HEK293 (cell line): ENCODE data around the gene PLXNA2.

Source experiments
- CTCF ChIA-PET: fragments of 350-600 bp; formaldehyde crosslinking; extraction: SDS; loops from one replicate; lab custom pipeline; 2021; ENCODE audit warnings: antibody characterized with exemption; lab: Yijun Ruan, JAX
- POLR2A ChIA-PET: fragments of 300-600 bp; formaldehyde crosslinking; extraction: SDS; loops from one replicate; lab custom pipeline; 2020; ENCODE audit warnings: antibody characterized with exemption, inconsistent platforms; lab: Yijun Ruan, JAX
- H3K27ac ChIP-seq: fragments of 200-500 bp; sonication (Bioruptor generic); 2 replicates; pipeline ENCODE4 v1.5.1; 2014; ENCODE audit warnings: low read depth, low read length, control low read depth, inconsistent platforms; ENCODE audit errors: extremely low read depth
- H3K36me3 ChIP-seq, 2 experiments: fragments of 200-500 bp in 1 of 2; sonication (Bioruptor generic) in 1 of 2; 1 replicate in 1 of 2; 2 replicates in 1 of 2; pipeline ENCODE4 v1.5.1; 2014 to 2017; ENCODE audit warnings: inconsistent platforms in 2 of 2, low read length in 2 of 2; ENCODE audit not compliant: control insufficient read depth in 2 of 2, insufficient read depth in 1 of 2
- H3K4me1 ChIP-seq: fragments of 200-500 bp; sonication (Bioruptor generic); 2 replicates; pipeline ENCODE4 v1.5.1; 2014; ENCODE audit warnings: mild to moderate bottlenecking, low read length, inconsistent platforms; ENCODE audit not compliant: control insufficient read depth, insufficient read depth
- H3K4me3 ChIP-seq: 2 replicates; pipeline ENCODE4 v1.5.1; 2011; ENCODE audit warnings: low read depth, mild to moderate bottlenecking, control low read depth, low read length, moderate library complexity
- H3K9me3 ChIP-seq: fragments of 200-500 bp; sonication (Bioruptor generic); 2 replicates; pipeline ENCODE4 v1.5.1; 2014; ENCODE audit warnings: low read depth, low read length, inconsistent platforms; ENCODE audit not compliant: control insufficient read depth, insufficient read depth
- HIC1 ChIP-seq: fragments of 450-650 bp; formaldehyde crosslinking; IDR thresholded peaks from 2 replicates; pipeline ENCODE4 v1.5.1; 2016; ENCODE audit warnings: missing biosample characterization, missing genetic modification characterization
- PRDM1 ChIP-seq: fragments of 450-650 bp; formaldehyde crosslinking; IDR thresholded peaks from 2 replicates; pipeline ENCODE4; 2016; ENCODE audit warnings: missing biosample characterization, missing genetic modification characterization
- SALL2 ChIP-seq: fragments of 450-650 bp; formaldehyde crosslinking; IDR thresholded peaks from 2 replicates; pipeline ENCODE4 v1.5.0; 2017; ENCODE audit warnings: missing biosample characterization, mild to moderate bottlenecking, missing genetic modification characterization, borderline replicate concordance
- ZBTB48 ChIP-seq: fragments of 450-650 bp; formaldehyde crosslinking; IDR thresholded peaks from 2 replicates; pipeline ENCODE4 v1.5.1; 2016; ENCODE audit warnings: missing biosample characterization, missing genetic modification characterization
- ZFP41 ChIP-seq: fragments of 450-650 bp; formaldehyde crosslinking; IDR thresholded peaks from 2 replicates; pipeline ENCODE4 v1.5.1; 2016; ENCODE audit warnings: missing biosample characterization, missing genetic modification characterization, borderline replicate concordance
- ZNF19 ChIP-seq: fragments of 450-650 bp; formaldehyde crosslinking; IDR thresholded peaks from 2 replicates; pipeline ENCODE4; 2016; ENCODE audit warnings: missing biosample characterization, missing genetic modification characterization, low read depth
- ZNF280D ChIP-seq: fragments of 450-650 bp; formaldehyde crosslinking; IDR thresholded peaks from 2 replicates; pipeline ENCODE4 v1.5.1; 2016; ENCODE audit warnings: missing biosample characterization, missing genetic modification characterization
- ZNF558 ChIP-seq: fragments of 450-650 bp; formaldehyde crosslinking; IDR thresholded peaks from 2 replicates; pipeline ENCODE4 v1.5.1; 2016; ENCODE audit warnings: missing biosample characterization, missing genetic modification characterization
- ZNF561 ChIP-seq: fragments of 450-650 bp; IDR thresholded peaks from 2 replicates; pipeline ENCODE4 v1.5.1; 2018; ENCODE audit warnings: missing biosample characterization, missing genetic modification characterization, borderline replicate concordance
- ZNF670 ChIP-seq: fragments of 450-650 bp; formaldehyde crosslinking; IDR thresholded peaks from 2 replicates; pipeline ENCODE4 v1.5.1; 2016; ENCODE audit warnings: missing biosample characterization, missing genetic modification characterization, low read depth
- ZNF692 ChIP-seq: fragments of 450-650 bp; formaldehyde crosslinking; IDR thresholded peaks from 2 replicates; pipeline ENCODE4 v1.5.1; 2016; ENCODE audit warnings: missing biosample characterization, missing genetic modification characterization
- ZNF707 ChIP-seq: fragments of 450-650 bp; formaldehyde crosslinking; IDR thresholded peaks from 2 replicates; pipeline ENCODE4 v1.5.1; 2016; ENCODE audit warnings: missing biosample characterization, missing genetic modification characterization
- ZNF843 ChIP-seq: fragments of 450-650 bp; formaldehyde crosslinking; IDR thresholded peaks from 2 replicates; pipeline ENCODE4 v1.5.1; 2016; ENCODE audit warnings: missing biosample characterization, missing genetic modification characterization
- TF ChIP-seq, protein P1 (sequence below): fragments of 450-650 bp; IDR thresholded peaks from 2 replicates; pipeline ENCODE4 v1.5.1; 2018; ENCODE audit warnings: missing biosample characterization, mild to moderate bottlenecking, missing genetic modification characterization
- TF ChIP-seq, protein P2 (sequence below): fragments of 450-650 bp; formaldehyde crosslinking; IDR thresholded peaks from 2 replicates; pipeline ENCODE4 v1.5.1; 2016; ENCODE audit warnings: missing biosample characterization, missing genetic modification characterization
- TF ChIP-seq, protein P3 (sequence below): fragments of 450-650 bp; formaldehyde crosslinking; IDR thresholded peaks from 2 replicates; pipeline ENCODE4 v1.5.1; 2017; ENCODE audit warnings: missing biosample characterization, missing genetic modification characterization
- TF ChIP-seq, protein P4 (sequence below): fragments of 450-650 bp; formaldehyde crosslinking; IDR thresholded peaks from 2 replicates; pipeline ENCODE4 v1.5.1; 2016; ENCODE audit warnings: missing biosample characterization, missing genetic modification characterization

PLXNA2 gene

DNA sequence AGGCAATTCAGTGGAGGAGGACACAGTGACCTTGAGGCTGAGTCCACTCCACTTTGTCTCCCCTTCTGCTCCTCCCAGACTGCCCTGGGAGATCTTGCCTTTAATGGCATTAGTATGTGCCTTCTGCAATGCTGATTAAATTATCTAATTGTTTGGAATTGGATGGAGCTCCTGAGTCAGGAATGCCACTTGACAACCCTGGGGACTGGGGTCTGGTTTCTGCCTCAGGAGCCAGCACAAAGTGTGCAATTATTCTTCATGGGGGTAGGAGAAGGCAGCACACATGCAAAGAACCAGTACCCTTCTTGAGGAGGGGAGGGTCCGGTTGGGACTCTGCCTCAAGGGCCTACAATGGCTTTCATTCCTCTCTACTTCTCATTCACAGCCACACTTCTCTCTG lies 11.9 kb upstream of the PLXNA2 start (continued):
- TF ChIP-seq, protein P1, sequence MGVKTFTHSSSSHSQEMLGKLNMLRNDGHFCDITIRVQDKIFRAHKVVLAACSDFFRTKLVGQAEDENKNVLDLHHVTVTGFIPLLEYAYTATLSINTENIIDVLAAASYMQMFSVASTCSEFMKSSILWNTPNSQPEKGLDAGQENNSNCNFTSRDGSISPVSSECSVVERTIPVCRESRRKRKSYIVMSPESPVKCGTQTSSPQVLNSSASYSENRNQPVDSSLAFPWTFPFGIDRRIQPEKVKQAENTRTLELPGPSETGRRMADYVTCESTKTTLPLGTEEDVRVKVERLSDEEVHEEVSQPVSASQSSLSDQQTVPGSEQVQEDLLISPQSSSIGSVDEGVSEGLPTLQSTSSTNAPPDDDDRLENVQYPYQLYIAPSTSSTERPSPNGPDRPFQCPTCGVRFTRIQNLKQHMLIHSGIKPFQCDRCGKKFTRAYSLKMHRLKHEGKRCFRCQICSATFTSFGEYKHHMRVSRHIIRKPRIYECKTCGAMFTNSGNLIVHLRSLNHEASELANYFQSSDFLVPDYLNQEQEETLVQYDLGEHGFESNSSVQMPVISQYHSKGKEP (tag by site-specific recombination): no peak
- TF ChIP-seq, protein P2, sequence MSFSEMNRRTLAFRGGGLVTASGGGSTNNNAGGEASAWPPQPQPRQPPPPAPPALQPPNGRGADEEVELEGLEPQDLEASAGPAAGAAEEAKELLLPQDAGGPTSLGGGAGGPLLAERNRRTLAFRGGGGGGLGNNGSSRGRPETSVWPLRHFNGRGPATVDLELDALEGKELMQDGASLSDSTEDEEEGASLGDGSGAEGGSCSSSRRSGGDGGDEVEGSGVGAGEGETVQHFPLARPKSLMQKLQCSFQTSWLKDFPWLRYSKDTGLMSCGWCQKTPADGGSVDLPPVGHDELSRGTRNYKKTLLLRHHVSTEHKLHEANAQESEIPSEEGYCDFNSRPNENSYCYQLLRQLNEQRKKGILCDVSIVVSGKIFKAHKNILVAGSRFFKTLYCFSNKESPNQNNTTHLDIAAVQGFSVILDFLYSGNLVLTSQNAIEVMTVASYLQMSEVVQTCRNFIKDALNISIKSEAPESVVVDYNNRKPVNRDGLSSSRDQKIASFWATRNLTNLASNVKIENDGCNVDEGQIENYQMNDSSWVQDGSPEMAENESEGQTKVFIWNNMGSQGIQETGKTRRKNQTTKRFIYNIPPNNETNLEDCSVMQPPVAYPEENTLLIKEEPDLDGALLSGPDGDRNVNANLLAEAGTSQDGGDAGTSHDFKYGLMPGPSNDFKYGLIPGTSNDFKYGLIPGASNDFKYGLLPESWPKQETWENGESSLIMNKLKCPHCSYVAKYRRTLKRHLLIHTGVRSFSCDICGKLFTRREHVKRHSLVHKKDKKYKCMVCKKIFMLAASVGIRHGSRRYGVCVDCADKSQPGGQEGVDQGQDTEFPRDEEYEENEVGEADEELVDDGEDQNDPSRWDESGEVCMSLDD (tag by site-specific recombination): no peak
- TF ChIP-seq ZNF19 (tag by site-specific recombination): no peak
- TF ChIP-seq ZNF692 (tag by site-specific recombination): no peak
- TF ChIP-seq ZFP41 (tag by site-specific recombination): no peak
- no peak for TF ChIP-seq ZNF670 (tag by site-specific recombination)
- TF ChIP-seq ZBTB48 (tag by site-specific recombination): no peak
- no peak for TF ChIP-seq PRDM1

GRCh38 chr1:208254862-208255261 lies 10.7 kb upstream of the PLXNA2 start:
- no peak overlapping the region for H3K27ac ChIP-seq
- no peaks in the 10 kb centered on the region for H3K4me1 ChIP-seq
- POLR2A ChIA-PET: interaction anchor here (1.0 kb wide), 1 partner anchor 11 kb away, joined by 4 read pairs; the partner anchor contains the start of gene PLXNA2
- H3K4me3 ChIP-seq: no peak overlapping the region
- CTCF ChIA-PET: interaction anchor here (0.6 kb wide), 1 partner anchor 10 kb away, joined by 5 read pairs; no protein-coding TSS in a partner anchor
- H3K36me3 ChIP-seq: no peaks in the 10 kb centered on the region
- H3K9me3 ChIP-seq: no peaks in the 10 kb centered on the region
- TF ChIP-seq, protein P1 (tag by site-specific recombination): no peak
- TF ChIP-seq HIC1 (tag by site-specific recombination) (no peak), ZNF561 (tag by site-specific recombination) (no peak), SALL2 (tag by site-specific recombination) (no peak), ZNF707 (tag by site-specific recombination) (no peak), ZNF280D (tag by site-specific recombination) (no peak), ZNF558 (tag by site-specific recombination) (no peak), ZNF843 (tag by site-specific recombination) (no peak)
- TF ChIP-seq, protein P3, sequence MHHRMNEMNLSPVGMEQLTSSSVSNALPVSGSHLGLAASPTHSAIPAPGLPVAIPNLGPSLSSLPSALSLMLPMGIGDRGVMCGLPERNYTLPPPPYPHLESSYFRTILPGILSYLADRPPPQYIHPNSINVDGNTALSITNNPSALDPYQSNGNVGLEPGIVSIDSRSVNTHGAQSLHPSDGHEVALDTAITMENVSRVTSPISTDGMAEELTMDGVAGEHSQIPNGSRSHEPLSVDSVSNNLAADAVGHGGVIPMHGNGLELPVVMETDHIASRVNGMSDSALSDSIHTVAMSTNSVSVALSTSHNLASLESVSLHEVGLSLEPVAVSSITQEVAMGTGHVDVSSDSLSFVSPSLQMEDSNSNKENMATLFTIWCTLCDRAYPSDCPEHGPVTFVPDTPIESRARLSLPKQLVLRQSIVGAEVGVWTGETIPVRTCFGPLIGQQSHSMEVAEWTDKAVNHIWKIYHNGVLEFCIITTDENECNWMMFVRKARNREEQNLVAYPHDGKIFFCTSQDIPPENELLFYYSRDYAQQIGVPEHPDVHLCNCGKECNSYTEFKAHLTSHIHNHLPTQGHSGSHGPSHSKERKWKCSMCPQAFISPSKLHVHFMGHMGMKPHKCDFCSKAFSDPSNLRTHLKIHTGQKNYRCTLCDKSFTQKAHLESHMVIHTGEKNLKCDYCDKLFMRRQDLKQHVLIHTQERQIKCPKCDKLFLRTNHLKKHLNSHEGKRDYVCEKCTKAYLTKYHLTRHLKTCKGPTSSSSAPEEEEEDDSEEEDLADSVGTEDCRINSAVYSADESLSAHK (tag by site-specific recombination): no peak
- TF ChIP-seq, protein P4, sequence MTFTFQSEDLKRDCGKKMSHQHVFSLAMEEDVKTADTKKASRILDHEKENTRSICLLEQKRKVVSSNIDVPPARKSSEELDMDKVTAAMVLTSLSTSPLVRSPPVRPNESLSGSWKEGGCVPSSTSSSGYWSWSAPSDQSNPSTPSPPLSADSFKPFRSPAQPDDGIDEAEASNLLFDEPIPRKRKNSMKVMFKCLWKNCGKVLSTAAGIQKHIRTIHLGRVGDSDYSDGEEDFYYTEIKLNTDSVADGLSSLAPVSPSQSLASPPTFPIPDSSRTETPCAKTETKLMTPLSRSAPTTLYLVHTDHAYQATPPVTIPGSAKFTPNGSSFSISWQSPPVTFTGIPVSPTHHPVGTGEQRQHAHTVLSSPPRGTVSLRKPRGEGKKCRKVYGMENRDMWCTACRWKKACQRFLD: no peak
